Measurements from ENCODE around the gene MYL12A. TPM values are rescaled to one million over a fixed set of nuclear protein-coding genes. Genes with fewer than 3 reads are reported as not detected.
A peak's percentile ranks its signal among the peaks of the same experiment; 100 is the strongest.

Gene MYL12A
- total RNA-seq, 4 donors from 2014 or later, result 281 to 361 (median 317) TPM

DNA sequence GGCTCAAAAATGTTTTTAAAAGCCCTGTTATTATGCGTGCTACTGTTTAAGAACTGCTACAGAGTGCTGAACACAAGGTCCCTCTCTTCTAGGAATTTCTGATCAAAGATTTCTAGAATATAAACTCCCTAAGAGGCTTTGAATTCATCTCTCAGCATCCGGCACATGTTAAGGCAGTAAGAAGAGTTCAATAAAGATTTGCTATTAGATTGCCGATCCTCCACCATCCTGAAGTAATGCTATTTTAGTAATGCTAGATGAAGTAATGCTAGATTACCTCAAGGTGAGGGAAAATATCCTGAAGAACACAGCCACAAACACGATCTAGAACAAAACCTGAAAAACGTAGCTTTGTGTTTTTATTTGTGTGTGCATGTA lies 13.4 kb downstream of the MYL12A start:
- no peak for DNase-seq
- H3K4me1 ChIP-seq, result peaks cover 9 to 61% (median 32%) of the 10 kb centered on the region in 3 donors
- no peaks in the 10 kb centered on the region for H3K27me3 ChIP-seq
- peak overlapping the region; percentile 95 to 98 (median 98) for H3K27ac ChIP-seq
- peak overlapping the region; percentile 74 to 92 (median 82) for H3K4me3 ChIP-seq
- H3K9me3 ChIP-seq, result no peaks in the 10 kb centered on the region
- WGBS, 2 donors, result 9 to 11% methylated on average over 5 of the region's 5 CpGs
- no peak for TF ChIP-seq CTCF (IDR thresholded peaks at IDR 0.05)
- no peak for TF ChIP-seq POLR2A (IDR thresholded peaks at IDR 0.05)
- intact Hi-C loops (cut with DNase I), result loop anchor here (10.0 kb wide), 1 partner anchor 194 kb away; the partner anchor contains the start of gene TGIF1
- H3K36me3 ChIP-seq, result peaks cover 0 to 32% (median 11%) of the 10 kb centered on the region in 3 donors

- intact Hi-C loops (cut with DNase I), result loop anchor here (10.0 kb wide), 1 partner anchor 193 kb away; the partner anchor contains the start of gene TGIF1
- WGBS, 2 donors, result 0 to 1% methylated on average over 20 to 22 of the region's 84 CpGs
- peaks cover 0 to 26% (median 11%) of the 10 kb centered on the region in 3 donors for H3K36me3 ChIP-seq
- no peaks in the 10 kb centered on the region for H3K9me3 ChIP-seq
- peak; percentile 11 for DNase-seq
- H3K27ac ChIP-seq, result peak within 1 kb of the TSS; percentile 95 to 98 (median 98)
- H3K4me3 ChIP-seq, result peak within 1 kb of the TSS; percentile 74 to 92 (median 82)
- peaks cover 12 to 61% (median 34%) of the 10 kb centered on the region in 3 donors for H3K4me1 ChIP-seq
- no peaks in the 10 kb centered on the region for H3K27me3 ChIP-seq
- TF ChIP-seq POLR2A (IDR thresholded peaks at IDR 0.05) (peak in 3 of 4 donors; percentile 72 to 88 (median 80)), CTCF (IDR thresholded peaks at IDR 0.05) (no peak)
Observed at GRCh38 chr18:3261373-3262233, 14.0 kb downstream of the MYL12A start, which contains the start of gene MYL12B. MYL12B (plus strand) TSS chr18:3262133; CDS start chr18:3272899, 10,766 bp downstream.

DNA sequence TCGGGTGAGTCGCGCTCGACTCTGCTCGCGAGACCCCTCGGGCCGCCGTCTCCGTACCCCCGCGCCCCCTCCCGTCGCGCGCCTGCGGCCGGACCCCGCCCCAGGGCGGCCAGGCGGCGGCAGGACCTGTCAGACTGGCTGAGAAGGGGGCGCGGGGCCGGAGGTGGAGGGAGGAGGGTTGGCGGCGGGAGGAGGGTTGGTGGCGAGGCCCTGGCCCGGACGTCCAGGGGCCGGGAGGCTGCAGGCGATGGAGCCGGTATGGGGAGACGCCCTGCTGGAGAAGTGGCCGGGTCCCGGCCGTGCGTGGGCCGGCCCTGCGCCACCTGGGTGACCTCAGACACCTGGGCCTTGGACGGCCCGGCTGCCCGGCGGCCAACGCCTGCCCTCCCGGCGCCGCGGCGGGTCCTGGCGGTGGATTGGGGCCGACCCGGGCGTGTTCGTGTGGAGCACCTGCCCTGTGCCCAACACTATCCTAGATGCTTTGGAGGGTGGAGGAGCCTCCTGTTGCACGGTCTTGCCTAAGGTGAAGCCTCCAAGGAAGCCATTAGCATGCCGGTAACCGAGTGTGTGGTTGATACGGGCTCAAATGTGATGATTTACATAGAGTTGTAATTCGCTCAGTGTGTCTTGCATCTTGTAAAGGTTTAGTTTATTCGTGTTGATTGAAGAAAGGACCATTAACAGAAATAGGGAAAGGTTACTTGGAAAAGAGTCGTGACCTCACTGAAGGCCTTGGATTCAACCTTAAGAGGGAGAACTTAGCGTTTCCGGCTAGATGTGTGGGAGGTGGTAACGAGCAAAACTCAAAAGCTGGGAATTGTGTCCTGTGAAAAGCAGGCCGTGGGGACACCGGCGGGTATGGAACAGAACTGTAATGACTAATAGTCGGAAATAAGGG lies 14.9 kb downstream of the MYL12A start:
- H3K36me3 ChIP-seq, result peaks cover 0 to 17% (median 11%) of the 10 kb centered on the region in 3 donors
- H3K4me1 ChIP-seq, result peaks cover 21 to 61% (median 31%) of the 10 kb centered on the region in 3 donors
- H3K9me3 ChIP-seq, result no peaks in the 10 kb centered on the region
- peak overlapping the region; percentile 95 to 98 (median 98) for H3K27ac ChIP-seq
- intact Hi-C loops (cut with DNase I), result loop anchor here (10.0 kb wide), 1 partner anchor 192 kb away; the partner anchor contains the start of gene TGIF1
- TF ChIP-seq CTCF (IDR thresholded peaks at IDR 0.05), result peak in 1 of 6 experiments; percentile 13
- peak in 1 of 4 donors; percentile 3 for TF ChIP-seq POLR2A (IDR thresholded peaks at IDR 0.05)
- H3K4me3 ChIP-seq, result peak overlapping the region; percentile 74 to 92 (median 82)
- H3K27me3 ChIP-seq, result no peaks in the 10 kb centered on the region
- WGBS, 2 donors, result 0 to 1% methylated on average over 11 of the region's 69 CpGs
- DNase-seq, result no peak

DNA sequence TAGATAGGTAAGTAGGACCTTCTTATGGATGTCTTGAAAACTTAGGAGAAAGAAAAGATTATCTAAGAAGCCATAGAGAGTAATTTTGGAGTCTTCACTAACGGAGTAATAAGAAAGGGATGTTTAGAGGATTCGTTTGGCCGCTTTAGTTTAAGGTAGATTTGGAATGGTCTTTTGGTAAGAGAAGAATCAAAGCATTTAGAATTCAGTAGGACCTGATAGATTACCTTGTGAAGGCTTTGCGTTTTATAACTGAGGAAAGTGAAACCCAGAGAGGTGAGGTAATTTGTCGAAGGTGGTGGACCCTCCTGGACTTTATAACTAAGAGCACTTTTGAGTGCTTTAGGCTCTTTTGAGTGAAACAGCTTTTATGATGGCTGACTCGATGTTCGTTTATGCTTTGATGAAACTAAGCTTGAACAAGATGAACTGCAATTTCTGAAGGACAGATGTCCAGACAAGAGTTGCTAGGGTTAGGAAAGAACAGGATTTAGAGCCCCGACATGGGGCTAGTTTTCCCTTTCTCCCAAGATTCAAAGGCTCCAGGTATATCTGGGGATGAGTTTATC lies 15.6 kb downstream of the MYL12A start:
- WGBS, 2 donors, result 6 to 10% methylated on average over 8 of the region's 8 CpGs
- intact Hi-C loops (cut with DNase I), result loop anchor here (10.0 kb wide), 1 partner anchor 192 kb away; the partner anchor contains the start of gene TGIF1
- peak overlapping the region; percentile 95 to 98 (median 98) for H3K27ac ChIP-seq

More for the DNA sequence above, 15.6 kb downstream of the MYL12A start:
- Histone ChIP-seq H3K4me1 (peaks cover 23 to 65% (median 38%) of the 10 kb centered on the region in 3 donors), H3K27me3 (no peaks in the 10 kb centered on the region), H3K9me3 (no peaks in the 10 kb centered on the region), H3K4me3 (peak overlapping the region; percentile 74 to 92 (median 82)), H3K36me3 (peaks cover 0 to 10% (median 4%) of the 10 kb centered on the region in 3 donors)
- DNase-seq, result no peak
- TF ChIP-seq CTCF (IDR thresholded peaks at IDR 0.05), result no peak
- no peak for TF ChIP-seq POLR2A (IDR thresholded peaks at IDR 0.05)

Data from esophagus squamous epithelium (tissue), 5 donors.